Measurements from ENCODE around the gene IL18BP. TPM values are rescaled to one million over a fixed set of nuclear protein-coding genes. Genes with fewer than 3 reads are reported as not detected.

Gene IL18BP
- total RNA-seq, 4 donors from 2014 or later: 0.91 to 3.0 (median 2.5) TPM

DNA sequence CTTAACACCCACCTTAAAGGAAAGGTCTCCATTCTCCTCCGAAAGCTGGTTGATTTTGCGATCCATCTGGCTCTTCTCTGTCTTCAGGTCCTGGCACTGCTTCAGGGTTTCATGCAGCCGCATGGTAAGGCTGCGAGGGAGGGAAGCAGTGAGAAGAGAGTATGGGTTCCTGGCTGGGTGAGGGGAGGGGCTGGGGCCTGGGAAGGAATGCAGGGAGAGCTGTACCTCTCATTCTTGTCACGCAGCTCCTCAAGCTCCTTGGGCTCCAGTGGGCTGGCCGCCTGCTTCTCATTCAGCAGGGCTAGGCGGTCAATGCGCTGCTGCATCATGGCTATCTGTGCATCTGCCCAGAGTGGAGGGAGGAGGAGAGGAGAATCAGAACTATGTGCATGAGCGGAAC lies 19.5 kb downstream of the IL18BP start:
- Histone ChIP-seq H3K4me1 (peaks cover 16 to 20% of the 10 kb centered on the region in 2 donors), H3K9me3 (no peaks in the 10 kb centered on the region), H3K27me3 (no peaks in the 10 kb centered on the region), H3K27ac (no peak overlapping the region), H3K4me3 (no peak overlapping the region), H3K36me3 (peaks cover 14 to 99% of the 10 kb centered on the region in 2 donors)
- TF ChIP-seq POLR2A (IDR thresholded peaks at IDR 0.05): no peak
- TF ChIP-seq, protein P1, sequence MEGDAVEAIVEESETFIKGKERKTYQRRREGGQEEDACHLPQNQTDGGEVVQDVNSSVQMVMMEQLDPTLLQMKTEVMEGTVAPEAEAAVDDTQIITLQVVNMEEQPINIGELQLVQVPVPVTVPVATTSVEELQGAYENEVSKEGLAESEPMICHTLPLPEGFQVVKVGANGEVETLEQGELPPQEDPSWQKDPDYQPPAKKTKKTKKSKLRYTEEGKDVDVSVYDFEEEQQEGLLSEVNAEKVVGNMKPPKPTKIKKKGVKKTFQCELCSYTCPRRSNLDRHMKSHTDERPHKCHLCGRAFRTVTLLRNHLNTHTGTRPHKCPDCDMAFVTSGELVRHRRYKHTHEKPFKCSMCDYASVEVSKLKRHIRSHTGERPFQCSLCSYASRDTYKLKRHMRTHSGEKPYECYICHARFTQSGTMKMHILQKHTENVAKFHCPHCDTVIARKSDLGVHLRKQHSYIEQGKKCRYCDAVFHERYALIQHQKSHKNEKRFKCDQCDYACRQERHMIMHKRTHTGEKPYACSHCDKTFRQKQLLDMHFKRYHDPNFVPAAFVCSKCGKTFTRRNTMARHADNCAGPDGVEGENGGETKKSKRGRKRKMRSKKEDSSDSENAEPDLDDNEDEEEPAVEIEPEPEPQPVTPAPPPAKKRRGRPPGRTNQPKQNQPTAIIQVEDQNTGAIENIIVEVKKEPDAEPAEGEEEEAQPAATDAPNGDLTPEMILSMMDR (IDR thresholded peaks at IDR 0.05 in 4 of 5, conservative IDR thresholded peaks at IDR 0.05 in 1 of 5): no peak
- in situ Hi-C loops (cut with MboI; ENCODE audit: low sequenced_read_pairs in 4 of 4) (no loop called here), intact Hi-C loops (cut with DNase I; ENCODE audit: low total_unique reads) (no loop called here)
- no peak for ATAC-seq
- no peak for DNase-seq

DNA sequence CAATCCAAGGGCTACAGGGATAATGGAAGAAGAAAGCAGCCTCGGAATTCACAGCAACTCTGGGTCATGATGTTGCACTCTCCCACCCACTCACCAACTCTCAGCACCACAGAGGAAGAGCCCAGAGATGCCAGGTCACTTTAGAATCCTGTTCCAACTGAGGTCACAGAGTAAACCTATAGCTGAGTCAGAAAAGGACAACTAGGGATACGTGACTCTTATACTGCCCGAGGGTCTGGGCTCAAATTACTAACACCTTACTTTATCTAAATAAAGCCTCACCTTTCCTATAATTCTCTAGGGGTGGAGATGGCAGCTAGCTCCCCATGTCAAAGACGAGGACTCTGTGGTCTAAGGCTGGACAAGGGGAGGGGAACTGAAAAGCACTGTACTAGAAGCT lies 24.6 kb downstream of the IL18BP start:
- peaks cover 14 to 84% of the 10 kb centered on the region in 2 donors for H3K36me3 ChIP-seq
- intact Hi-C loops (cut with DNase I; ENCODE audit: low total_unique reads) (loop anchor here (10.0 kb wide), 1 partner anchor 239 kb away; no protein-coding TSS in a partner anchor), in situ Hi-C loops (cut with MboI; ENCODE audit: low sequenced_read_pairs in 4 of 4) (loop anchor here in 3 of 4 donors (5.0 to 10.0 kb wide), 2 partner anchors 69 to 71 kb away; no protein-coding TSS in a partner anchor)
- H3K4me3 ChIP-seq: no peak overlapping the region
- DNase-seq: no peak
- peaks cover 21 to 29% of the 10 kb centered on the region in 2 donors for H3K4me1 ChIP-seq
- no peak overlapping the region for H3K27ac ChIP-seq
- H3K9me3 ChIP-seq: no peaks in the 10 kb centered on the region
- no peaks in the 10 kb centered on the region for H3K27me3 ChIP-seq
- no peak for TF ChIP-seq POLR2A (IDR thresholded peaks at IDR 0.05)
- TF ChIP-seq, protein P1 (IDR thresholded peaks at IDR 0.05 in 4 of 5, conservative IDR thresholded peaks at IDR 0.05 in 1 of 5): no peak
- no peak for ATAC-seq

DNA sequence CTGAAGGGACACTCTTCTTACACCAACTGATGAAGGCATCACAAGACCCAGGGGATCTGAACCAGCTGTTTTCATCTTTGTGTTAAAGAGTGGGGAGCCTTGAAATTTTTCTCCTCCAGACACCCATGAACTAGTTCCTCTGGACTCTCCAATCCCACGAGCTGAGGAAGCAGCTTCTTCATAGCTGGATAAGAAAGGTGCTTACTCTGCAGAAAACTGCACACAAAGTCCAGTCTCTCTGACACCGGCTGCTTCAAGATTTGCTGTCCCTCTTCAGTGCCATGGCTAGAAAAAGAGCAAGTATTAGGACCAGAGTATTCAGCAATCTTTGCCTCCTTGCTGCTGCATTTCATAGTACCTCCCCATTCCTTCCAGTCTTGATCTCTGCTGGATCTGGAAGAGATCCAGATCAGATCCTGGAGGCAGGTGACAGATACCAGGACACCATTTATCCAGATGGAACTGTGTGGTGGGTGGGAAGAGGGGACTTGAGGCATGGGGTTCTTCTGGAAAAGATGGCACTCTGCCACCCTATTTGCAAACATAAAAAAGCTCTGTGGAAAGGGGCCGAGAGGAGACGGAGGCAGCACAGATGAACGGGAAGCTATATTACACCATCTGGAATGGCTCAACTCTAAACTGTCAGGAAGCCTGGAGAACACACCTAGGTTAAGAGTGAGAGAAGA lies 25.5 kb downstream of the IL18BP start:
- H3K27me3 ChIP-seq: no peaks in the 10 kb centered on the region
- peaks cover 23 to 29% of the 10 kb centered on the region in 2 donors for H3K4me1 ChIP-seq
- no peak overlapping the region for H3K4me3 ChIP-seq
- peaks cover 9 to 84% of the 10 kb centered on the region in 2 donors for H3K36me3 ChIP-seq
- in situ Hi-C loops (cut with MboI; ENCODE audit: low sequenced_read_pairs in 4 of 4) (loop anchor here in 3 of 4 donors (5.0 to 10.0 kb wide), 2 partner anchors 68 to 71 kb away; no protein-coding TSS in a partner anchor), intact Hi-C loops (cut with DNase I; ENCODE audit: low total_unique reads) (loop anchor here (10.0 kb wide), 1 partner anchor 239 kb away; no protein-coding TSS in a partner anchor)
- no peaks in the 10 kb centered on the region for H3K9me3 ChIP-seq
- DNase-seq: no peak
- TF ChIP-seq POLR2A (IDR thresholded peaks at IDR 0.05): no peak
- TF ChIP-seq, protein P1 (IDR thresholded peaks at IDR 0.05 in 4 of 5, conservative IDR thresholded peaks at IDR 0.05 in 1 of 5): no peak
- no peak for ATAC-seq
- peak overlapping the region in 1 of 4 donors; percentile 40 for H3K27ac ChIP-seq

DNA sequence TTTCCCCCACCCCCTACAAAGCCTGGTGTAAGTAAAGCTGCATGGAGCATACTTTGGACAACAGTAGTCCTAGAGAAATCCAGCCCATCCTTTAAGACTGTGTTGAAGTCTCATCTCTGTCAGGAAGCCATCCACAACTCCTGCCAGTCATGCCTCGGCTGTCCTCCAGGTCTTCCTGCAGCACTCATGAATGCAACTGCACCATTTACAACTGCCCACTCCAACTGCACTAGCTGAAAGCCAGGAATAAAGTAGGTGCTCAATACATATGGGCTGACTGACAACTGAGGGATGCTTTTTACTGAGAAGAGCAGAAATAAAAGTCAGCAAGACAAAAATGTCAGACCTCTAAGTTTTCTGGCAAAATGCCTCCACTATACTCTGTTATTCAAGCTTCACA lies 27.4 kb downstream of the IL18BP start:
- ATAC-seq (peak in 1 of 2 donors; percentile 23), DNase-seq (no peak)
- TF ChIP-seq, protein P1 (IDR thresholded peaks at IDR 0.05 in 4 of 5, conservative IDR thresholded peaks at IDR 0.05 in 1 of 5): no peak
- no peak for TF ChIP-seq POLR2A (IDR thresholded peaks at IDR 0.05)
- peak overlapping the region in 2 of 4 donors; percentile 34 to 66 for H3K27ac ChIP-seq
- H3K4me1 ChIP-seq: peaks cover 26 to 42% of the 10 kb centered on the region in 2 donors
- in situ Hi-C loops (cut with MboI; ENCODE audit: low sequenced_read_pairs in 4 of 4): loop anchor here in 2 of 4 donors (5.0 to 10.0 kb wide), 2 partner anchors 66 to 69 kb away; no protein-coding TSS in a partner anchor
- intact Hi-C loops (cut with DNase I; ENCODE audit: low total_unique reads): loop anchor here (10.0 kb wide), 1 partner anchor 241 kb away; no protein-coding TSS in a partner anchor
- no peaks in the 10 kb centered on the region for H3K27me3 ChIP-seq
- H3K9me3 ChIP-seq: no peaks in the 10 kb centered on the region
- peaks cover 4 to 72% of the 10 kb centered on the region in 2 donors for H3K36me3 ChIP-seq
- H3K4me3 ChIP-seq: no peak overlapping the region

All from gastrocnemius medialis (tissue), 4 donors.